Measurements from ENCODE around the gene STK32B. TPM values are rescaled to one million over a fixed set of nuclear protein-coding genes. Genes with fewer than 3 reads are reported as not detected.

STK32B gene
- total and polyA plus RNA-seq, 2 of the 8 experiments (the other 6 are each of a cell fraction or from before 2014, with no cell fraction given) = 2.3 to 2.5 TPM

DNA sequence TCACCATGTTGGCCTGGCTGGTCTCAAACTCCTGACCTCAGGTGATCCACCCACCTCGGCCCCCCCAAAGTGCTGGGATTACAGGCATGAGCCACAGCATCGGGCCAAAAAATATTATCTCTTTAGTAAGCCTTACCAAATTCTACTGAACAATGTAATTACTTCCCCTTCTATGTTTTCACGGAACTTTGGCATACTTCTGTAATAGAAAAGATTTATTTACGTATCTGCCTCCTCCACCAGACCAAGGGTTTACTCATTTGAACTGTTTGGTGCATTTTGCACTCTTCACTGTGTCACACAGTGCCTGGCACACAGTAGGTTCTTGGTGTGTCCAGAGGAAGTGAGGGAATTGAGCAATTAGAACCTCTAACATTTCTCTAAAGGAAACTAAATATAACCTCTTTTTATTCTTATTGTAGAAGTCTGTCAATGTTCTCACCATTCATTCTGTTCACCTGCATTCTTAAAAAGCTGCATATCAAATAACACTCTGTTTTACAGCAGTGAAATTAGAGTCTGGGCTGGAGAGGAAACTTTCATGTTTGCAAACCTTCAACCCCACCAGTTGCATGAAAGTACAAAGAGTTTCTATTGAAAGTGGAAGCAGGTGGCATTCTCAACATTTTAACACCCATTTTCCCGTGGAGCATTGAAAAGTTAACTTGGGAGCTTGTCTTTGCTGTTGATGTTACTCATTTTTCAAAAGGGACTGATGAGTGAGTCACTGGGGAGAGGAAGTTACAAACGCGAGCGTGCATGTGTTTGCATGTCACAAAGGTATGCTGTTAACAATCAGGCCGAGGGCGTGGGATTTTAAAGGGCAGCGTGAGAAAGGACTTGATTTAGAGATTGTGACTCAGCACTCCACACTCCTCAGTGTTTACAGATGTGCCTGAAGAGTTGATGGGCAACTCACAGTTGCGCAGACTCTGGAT lies 314.1 kb downstream of the STK32B start (continued):
- no peak for TF ChIP-seq CBX5 (IDR thresholded peaks at IDR 0.05; ENCODE audit: low read depth, low read length)

All from H1 (cell line).